ENCODE results near the gene SLC38A9. TPM values are rescaled to one million over a fixed set of nuclear protein-coding genes. Genes with fewer than 3 reads are reported as not detected.

SLC38A9 gene
- total and polyA plus RNA-seq, 2 of the 8 experiments (the other 6 are each of a cell fraction or from before 2014, with no cell fraction given) = 29.2 to 43.7 TPM

GRCh38 chr5:55610542-55610941, 101.6 kb downstream of the SLC38A9 start:
- no peak overlapping the region for H2AK5ac ChIP-seq (ENCODE audit: low read depth, low read length)
- no peak overlapping the region for H3K23ac ChIP-seq (ENCODE audit: insufficient read length)
- no peak overlapping the region for H2BK20ac ChIP-seq (ENCODE audit: low read length)
- no peaks in the 10 kb centered on the region for H3K79me1 ChIP-seq (ENCODE audit: low read depth, low read length)
- ChIA-PET CTCF (ENCODE audit: partially characterized antibody) (interaction anchor here (1.2 kb wide), 1 partner anchor 10 kb away, joined by 3 read pairs; no protein-coding TSS in a partner anchor), POLR2A (ENCODE audit: partially characterized antibody) (no interaction called here)
- H4K91ac ChIP-seq (replicated peaks; ENCODE audit: insufficient read length, low read length) = no peak overlapping the region
- H3K36me3 ChIP-seq (ENCODE audit: control insufficient read depth in 2 of 4, insufficient read depth in 4 of 4, low read length in 3 of 4) = peaks cover 0 to 6% (median 0%) of the 10 kb centered on the region in 4 experiments; a peak in 1 of 8 replicates
- no peak overlapping the region for H2BK12ac ChIP-seq (ENCODE audit: low read depth, low read length)
- no peaks in the 10 kb centered on the region for H3K4me1 ChIP-seq (replicated peaks in 1 of 4; ENCODE audit: control insufficient read depth in 3 of 4, insufficient read depth in 4 of 4, low read length in 3 of 4)
- no peak overlapping the region for H3K4me2 ChIP-seq (ENCODE audit: insufficient read depth in 1 of 2, low read depth in 2 of 2, low read length in 2 of 2)
- no peak overlapping the region for H3K4me3 ChIP-seq (ENCODE audit: extremely low read depth in 1 of 4, insufficient read depth in 2 of 4, low read depth in 3 of 4, low read length in 4 of 4)
- no peak overlapping the region for H3K56ac ChIP-seq (replicated peaks; ENCODE audit: insufficient read length, low read depth, low read length)
- H2AFZ ChIP-seq (ENCODE audit: low read length) = no peak overlapping the region
- H3K27ac ChIP-seq (ENCODE audit: low read depth, low read length) = no peak overlapping the region
- no peak overlapping the region for H3K9ac ChIP-seq (replicated peaks in 1 of 4; ENCODE audit: extremely low read depth in 1 of 4, low read depth in 3 of 4, low read length in 3 of 4)
- no peaks in the 10 kb centered on the region for H3K27me3 ChIP-seq (replicated peaks in 1 of 4; ENCODE audit: control insufficient read depth in 3 of 4, extremely low read depth in 1 of 4, insufficient read depth in 3 of 4, low read length in 3 of 4)
- TF ChIP-seq HDAC6 (IDR thresholded peaks at IDR 0.05; ENCODE audit: low read depth, low read length) (no peak), RBBP5 (IDR thresholded peaks at IDR 0.05; ENCODE audit: borderline replicate concordance, low read depth, low read length) (no peak), RFX5 (IDR thresholded peaks at IDR 0.05; ENCODE audit: borderline replicate concordance, low read depth, low read length) (no peak), RAD21 (IDR thresholded peaks at IDR 0.05 in 1 of 2, conservative IDR thresholded peaks at IDR 0.05 in 1 of 2; ENCODE audit: low read depth in 2 of 2, low read length in 2 of 2) (no peak), CREB1 (IDR thresholded peaks at IDR 0.05) (no peak), KDM5A (IDR thresholded peaks at IDR 0.05; ENCODE audit: low read length) (no peak), TCF12 (IDR thresholded peaks at IDR 0.05; ENCODE audit: low read depth, low read length) (no peak), SAP30 (IDR thresholded peaks at IDR 0.05; ENCODE audit: insufficient read depth, insufficient replicate concordance, low read length) (no peak), CTBP2 (IDR thresholded peaks at IDR 0.05; ENCODE audit: borderline replicate concordance, insufficient read depth, insufficient read length, low read length) (no peak), POLR2A (IDR thresholded peaks at IDR 0.05; ENCODE audit: control extremely low read depth in 1 of 2, low read depth in 2 of 2, low read length in 2 of 2) (no peak), JUN (IDR thresholded peaks at IDR 0.05; ENCODE audit: low read depth, low read length) (no peak)
- no peak overlapping the region for H2BK120ac ChIP-seq (replicated peaks; ENCODE audit: low read depth, low read length)
- H3K23me2 ChIP-seq (ENCODE audit: low read depth, low read length) = peaks cover 2% of the 10 kb centered on the region; the same call in 1 of the 2 replicates
- H4K8ac ChIP-seq (ENCODE audit: extremely low read depth, insufficient read depth, low read length) = no peak overlapping the region
- H3K18ac ChIP-seq (ENCODE audit: extremely low read depth, low read length) = no peak overlapping the region
- no peaks in the 10 kb centered on the region for H3K79me2 ChIP-seq (ENCODE audit: control insufficient read depth in 1 of 2, insufficient read depth in 2 of 2, low read length in 2 of 2)
- H3K14ac ChIP-seq (ENCODE audit: insufficient read length) = no peak overlapping the region
- no peak overlapping the region for H2BK15ac ChIP-seq (ENCODE audit: low read length)
- H3K4ac ChIP-seq (replicated peaks; ENCODE audit: insufficient read length, low read depth, low read length) = no peak overlapping the region
- no peak overlapping the region for H2BK5ac ChIP-seq (ENCODE audit: low read depth, low read length)
- no peak for DNase-seq (ENCODE audit: low read depth in 1 of 2, low spot score in 2 of 2)
- peaks cover 0 to 9% of the 10 kb centered on the region in 2 experiments; a peak in 2 of 4 replicates for H3K9me3 ChIP-seq (ENCODE audit: insufficient read depth in 2 of 2, low read depth in 1 of 2, low read length in 1 of 2)
- H4K5ac ChIP-seq (ENCODE audit: insufficient read length, low read depth, low read length) = no peak overlapping the region
- FAIRE-seq = no peak
- no peaks in the 10 kb centered on the region for H4K20me1 ChIP-seq (replicated peaks in 1 of 2; ENCODE audit: control insufficient read depth in 1 of 2, insufficient read depth in 2 of 2, low read length in 2 of 2)

All from H1 (cell line).